Stimulated activated CD8-positive, alpha-beta memory T cell treated with anti-CD3 and anti-CD28 coated beads, Interleukin-7, amount 100 ng/mL, for 1 hour (primary cell): ENCODE data around the gene MCM3AP.
"Not testable (repeated sequence)": the region's sequence is repeated elsewhere in the genome, so short reads cannot be mapped to it uniquely, and the experiment has no call there.

Source experiments
- DNase-seq, 2 donors: peaks; one replicate each; pipeline ENCODE4 v3.0.0-alpha.2; 2020; ENCODE audit warnings: low read depth in 2 of 2

The MCM3AP gene

GRCh38 chr21:46243960-46244361, 41.5 kb downstream of the MCM3AP start:
- no peak for DNase-seq

- no peak for DNase-seq
Measured at GRCh38 chr21:46243325-46243724, 42.1 kb downstream of the MCM3AP start.

- DNase-seq: not testable (repeated sequence)
Measured at GRCh38 chr21:46241577-46241976, 43.8 kb downstream of the MCM3AP start.

- DNase-seq: no peak
Measured at GRCh38 chr21:46239817-46240325, 45.5 kb downstream of the MCM3AP start.

GRCh38 chr21:46237474-46237873, 47.9 kb downstream of the MCM3AP start:
- DNase-seq: no peak

- DNase-seq: no peak
Measured at GRCh38 chr21:46234436-46234950, 50.9 kb downstream of the MCM3AP start.

- DNase-seq: no peak
Measured at GRCh38 chr21:46229923-46230260, 55.5 kb downstream of the MCM3AP start.

- peak in 1 of 2 donors; percentile 14 for DNase-seq
Measured at GRCh38 chr21:46229133-46229922, 56.1 kb downstream of the MCM3AP start.

GRCh38 chr21:46228345-46229051, 56.9 kb downstream of the MCM3AP start, which contains the start of gene LSS:
Gene LSS (minus strand): TSS chr21:46228774. CDS start chr21:46228745, 29 bp downstream.
- peak; percentile 94 to 95 for DNase-seq

- DNase-seq: no peak
Measured at GRCh38 chr21:46227811-46228344, 57.5 kb downstream of the MCM3AP start.

- DNase-seq: no peak
Measured at GRCh38 chr21:46226920-46227599, 58.4 kb downstream of the MCM3AP start.

- no peak for DNase-seq
Measured at GRCh38 chr21:46226146-46226545, 59.3 kb downstream of the MCM3AP start.

GRCh38 chr21:46223661-46224060, 61.8 kb downstream of the MCM3AP start:
- not testable (repeated sequence) for DNase-seq

- no peak for DNase-seq
Measured at GRCh38 chr21:46223217-46223616, 62.2 kb downstream of the MCM3AP start.

GRCh38 chr21:46222436-46223116, 62.8 kb downstream of the MCM3AP start:
- DNase-seq: no peak

GRCh38 chr21:46221664-46222435, 63.6 kb downstream of the MCM3AP start:
- no peak for DNase-seq

GRCh38 chr21:46220847-46221246, 64.6 kb downstream of the MCM3AP start:
- DNase-seq: no peak

- DNase-seq: no peak
Measured at GRCh38 chr21:46220275-46220810, 65.1 kb downstream of the MCM3AP start.

- DNase-seq: no peak
Measured at GRCh38 chr21:46219591-46220239, 65.7 kb downstream of the MCM3AP start.
